NCI-H226 (cell line): ENCODE measurements around the gene AFDN.

Experiments
- DNase-seq: peaks from one replicate; pipeline ENCODE4 v3.0.0-alpha.2; 2015

The AFDN gene

GRCh38 chr6:167817016-167817415 lies 9.7 kb upstream of the AFDN start:
- DNase-seq, result no peak

- no peak for DNase-seq
Observed at GRCh38 chr6:167817729-167818128, 9.0 kb upstream of the AFDN start.

GRCh38 chr6:167819576-167819975 lies 7.1 kb upstream of the AFDN start:
- no peak for DNase-seq

GRCh38 chr6:167820681-167821080 lies 6.0 kb upstream of the AFDN start:
- no peak for DNase-seq

GRCh38 chr6:167824591-167825331 lies 1.9 kb upstream of the AFDN start:
- no peak for DNase-seq

- DNase-seq, result peak; percentile 36
Observed at GRCh38 chr6:167825332-167826229, 1.1 kb upstream of the AFDN start.

- peak; percentile 55 for DNase-seq
Observed at GRCh38 chr6:167826230-167826895, 348 bp upstream of the AFDN start.

GRCh38 chr6:167827583-167828324 lies 1.0 kb downstream of the AFDN start:
- peak; percentile 47 for DNase-seq

- no peak for DNase-seq
Observed at GRCh38 chr6:167828325-167828956, 1.7 kb downstream of the AFDN start.

GRCh38 chr6:167829513-167829912 lies 2.8 kb downstream of the AFDN start:
- no peak for DNase-seq

GRCh38 chr6:167831281-167831828 lies 4.6 kb downstream of the AFDN start:
- no peak for DNase-seq

GRCh38 chr6:167832497-167833395 lies 6.0 kb downstream of the AFDN start:
- DNase-seq, result no peak

GRCh38 chr6:167833396-167833763 lies 6.7 kb downstream of the AFDN start:
- no peak for DNase-seq

GRCh38 chr6:167835260-167835659 lies 8.5 kb downstream of the AFDN start:
- no peak for DNase-seq

GRCh38 chr6:167836721-167837120 lies 10.0 kb downstream of the AFDN start:
- DNase-seq, result no peak

GRCh38 chr6:167838207-167838748 lies 11.6 kb downstream of the AFDN start:
- no peak for DNase-seq

GRCh38 chr6:167839343-167839742 lies 12.6 kb downstream of the AFDN start:
- DNase-seq, result peak; percentile 79

- DNase-seq, result no peak
Observed at GRCh38 chr6:167839755-167840154, 13.0 kb downstream of the AFDN start.

GRCh38 chr6:167840160-167840525 lies 13.4 kb downstream of the AFDN start:
- DNase-seq, result no peak

GRCh38 chr6:167840526-167841179 lies 13.9 kb downstream of the AFDN start:
- peak; percentile 88 for DNase-seq
